Measurements from ENCODE around the gene SYT2. TPM values are rescaled to one million over a fixed set of nuclear protein-coding genes. Genes with fewer than 3 reads are reported as not detected.

SYT2 gene
- total RNA-seq, 1 donor from 2014 or later = 0.26 TPM

GRCh38 chr1:202577381-202577780 lies 132.9 kb downstream of the SYT2 start:
- peaks cover 47% of the 10 kb centered on the region for H3K4me1 Mint-ChIP-seq
- H3K27ac ChIP-seq = no peak overlapping the region

GRCh38 chr1:202576816-202577215 lies 133.4 kb downstream of the SYT2 start:
- Histone ChIP-seq H3K4me3 (no peak overlapping the region), H3K79me2 (ENCODE audit: low read depth) (no peaks in the 10 kb centered on the region), H4K20me1 (ENCODE audit: low read depth) (no peaks in the 10 kb centered on the region), H3K9ac (no peak overlapping the region), H3K4me2 (peak overlapping the region; percentile 66), H3K27me3 (no peaks in the 10 kb centered on the region), H3F3A (ENCODE audit: low read depth) (peaks cover 7% of the 10 kb centered on the region), H3K9me3 (ENCODE audit: low read depth) (no peaks in the 10 kb centered on the region), H3K27ac (no peak overlapping the region), H2AFZ (replicated peaks) (no peak overlapping the region), H3K36me3 (no peaks in the 10 kb centered on the region), H3K4me1 (peaks cover 47% of the 10 kb centered on the region)
- no peak for TF ChIP-seq EZH2 (IDR thresholded peaks at IDR 0.05)
- peaks cover 1% of the 10 kb centered on the region for H3K36me3 Mint-ChIP-seq
- H3K9me3 Mint-ChIP-seq = no peaks in the 10 kb centered on the region
- H3K4me3 Mint-ChIP-seq = no peak overlapping the region
- no peak overlapping the region for H3K27ac Mint-ChIP-seq
- peaks cover 47% of the 10 kb centered on the region for H3K4me1 Mint-ChIP-seq
- DNase-seq (ENCODE audit: low spot score) = no peak
- H3K27me3 Mint-ChIP-seq (ENCODE audit: insufficient read depth, low read depth) = peaks cover 2% of the 10 kb centered on the region

More at GRCh38 chr1:202577381-202577780, 132.9 kb downstream of the SYT2 start:
- H3K4me3 Mint-ChIP-seq = peak overlapping the region; percentile 22
- H3K27ac Mint-ChIP-seq = peak overlapping the region; percentile 73
- Histone ChIP-seq H3K79me2 (ENCODE audit: low read depth) (no peaks in the 10 kb centered on the region), H2AFZ (replicated peaks) (no peak overlapping the region), H3K4me3 (no peak overlapping the region), H4K20me1 (ENCODE audit: low read depth) (no peaks in the 10 kb centered on the region), H3K4me1 (peaks cover 47% of the 10 kb centered on the region), H3K9ac (no peak overlapping the region), H3K9me3 (ENCODE audit: low read depth) (no peaks in the 10 kb centered on the region), H3K36me3 (no peaks in the 10 kb centered on the region), H3F3A (ENCODE audit: low read depth) (peaks cover 7% of the 10 kb centered on the region), H3K27me3 (no peaks in the 10 kb centered on the region), H3K4me2 (peak overlapping the region; percentile 66)
- peaks cover 4% of the 10 kb centered on the region for H3K36me3 Mint-ChIP-seq
- peaks cover 2% of the 10 kb centered on the region for H3K27me3 Mint-ChIP-seq (ENCODE audit: insufficient read depth, low read depth)
- TF ChIP-seq CTCF (IDR thresholded peaks at IDR 0.05) (no peak), EZH2phosphoT487 (IDR thresholded peaks at IDR 0.05) (no peak), EZH2 (IDR thresholded peaks at IDR 0.05) (no peak)
- no peak for DNase-seq (ENCODE audit: low spot score)
- no peaks in the 10 kb centered on the region for H3K9me3 Mint-ChIP-seq

GRCh38 chr1:202575918-202576653 lies 134.2 kb downstream of the SYT2 start:
- H3K27ac ChIP-seq = no peak overlapping the region
- H3K4me1 ChIP-seq = peaks cover 47% of the 10 kb centered on the region
- DNase-seq (ENCODE audit: low spot score) = peak; percentile 29
- H3K9me3 ChIP-seq (ENCODE audit: low read depth) = no peaks in the 10 kb centered on the region
- H2AFZ ChIP-seq (replicated peaks) = no peak overlapping the region
- Mint-ChIP-seq H3K4me3 (no peak overlapping the region), H3K27me3 (ENCODE audit: insufficient read depth, low read depth) (peaks cover 2% of the 10 kb centered on the region), H3K27ac (no peak overlapping the region), H3K4me1 (peaks cover 47% of the 10 kb centered on the region), H3K36me3 (peaks cover 1% of the 10 kb centered on the region), H3K9me3 (no peaks in the 10 kb centered on the region)
- TF ChIP-seq EZH2phosphoT487 (IDR thresholded peaks at IDR 0.05) (no peak), EZH2 (IDR thresholded peaks at IDR 0.05) (no peak), CTCF (IDR thresholded peaks at IDR 0.05) (no peak)
- H3K4me3 ChIP-seq = no peak overlapping the region
- no peaks in the 10 kb centered on the region for H4K20me1 ChIP-seq (ENCODE audit: low read depth)
- no peaks in the 10 kb centered on the region for H3K79me2 ChIP-seq (ENCODE audit: low read depth)
- H3F3A ChIP-seq (ENCODE audit: low read depth) = peaks cover 7% of the 10 kb centered on the region
- no peaks in the 10 kb centered on the region for H3K27me3 ChIP-seq
- no peaks in the 10 kb centered on the region for H3K36me3 ChIP-seq
- H3K9ac ChIP-seq = no peak overlapping the region
- H3K4me2 ChIP-seq = peak overlapping the region; percentile 66

- H3K4me3 Mint-ChIP-seq = no peak overlapping the region
- Histone ChIP-seq H3K36me3 (no peaks in the 10 kb centered on the region), H3K9ac (no peak overlapping the region), H2AFZ (replicated peaks) (no peak overlapping the region), H3K27ac (no peak overlapping the region), H3F3A (ENCODE audit: low read depth) (peaks cover 4% of the 10 kb centered on the region), H3K79me2 (ENCODE audit: low read depth) (no peaks in the 10 kb centered on the region), H3K27me3 (no peaks in the 10 kb centered on the region), H3K9me3 (ENCODE audit: low read depth) (no peaks in the 10 kb centered on the region), H3K4me2 (no peak overlapping the region), H4K20me1 (ENCODE audit: low read depth) (no peaks in the 10 kb centered on the region), H3K4me1 (peaks cover 30% of the 10 kb centered on the region), H3K4me3 (no peak overlapping the region)
- H3K27me3 Mint-ChIP-seq (ENCODE audit: insufficient read depth, low read depth) = peaks cover 2% of the 10 kb centered on the region
- H3K36me3 Mint-ChIP-seq = peaks cover 2% of the 10 kb centered on the region
- TF ChIP-seq EZH2phosphoT487 (IDR thresholded peaks at IDR 0.05) = no peak
- no peak for TF ChIP-seq EZH2 (IDR thresholded peaks at IDR 0.05)
- no peak for TF ChIP-seq CTCF (IDR thresholded peaks at IDR 0.05)
- no peak for DNase-seq (ENCODE audit: low spot score)
- no peaks in the 10 kb centered on the region for H3K9me3 Mint-ChIP-seq
- no peak overlapping the region for H3K27ac Mint-ChIP-seq
- peaks cover 26% of the 10 kb centered on the region for H3K4me1 Mint-ChIP-seq
Observed at GRCh38 chr1:202572867-202573266, 137.4 kb downstream of the SYT2 start.
